ENCODE results near the gene GABRB2.
"Not testable (repeated sequence)": the region's sequence is repeated elsewhere in the genome, so short reads cannot be mapped to it uniquely, and the experiment has no call there.

The GABRB2 gene

GRCh38 chr5:161546470-161547301 lies at the start of gene GABRB2:
Gene GABRB2 (minus strand): TSS chr5:161546725. CDS start chr5:161546643, 82 bp downstream.
- DNase-seq: peak; percentile 32 to 36

GRCh38 chr5:161585798-161586197 lies 39.3 kb upstream of the GABRB2 start:
- no peak for DNase-seq

- no peak for DNase-seq
These were observed 34.1 kb upstream of the GABRB2 start for GRCh38 chr5:161580621-161581020.

GRCh38 chr5:161572914-161573313 lies 26.4 kb upstream of the GABRB2 start:
- no peak for DNase-seq

GRCh38 chr5:161566081-161566480 lies 19.6 kb upstream of the GABRB2 start:
- no peak for DNase-seq

- no peak for DNase-seq
These were observed 15.9 kb upstream of the GABRB2 start for GRCh38 chr5:161562446-161562845.

- DNase-seq: no peak
These were observed 2.6 kb upstream of the GABRB2 start for GRCh38 chr5:161549106-161549505.

- no peak for DNase-seq
These were observed 2.1 kb upstream of the GABRB2 start for GRCh38 chr5:161548487-161549094.

GRCh38 chr5:161547738-161548486 lies 1.4 kb upstream of the GABRB2 start:
- DNase-seq: no peak

- no peak for DNase-seq
These were observed 847 bp upstream of the GABRB2 start for GRCh38 chr5:161547406-161547737.

GRCh38 chr5:161546095-161546469 lies 443 bp downstream of the GABRB2 start:
- DNase-seq: no peak

GRCh38 chr5:161545344-161546094 lies 1.0 kb downstream of the GABRB2 start:
- no peak for DNase-seq

- peak; percentile 35 to 51 for DNase-seq
These were observed 2.2 kb downstream of the GABRB2 start for GRCh38 chr5:161544350-161544765.

GRCh38 chr5:161539016-161539415 lies 7.5 kb downstream of the GABRB2 start:
- DNase-seq: no peak

GRCh38 chr5:161535762-161536161 lies 10.8 kb downstream of the GABRB2 start:
- DNase-seq: peak in 1 of 2 experiments; percentile 3

GRCh38 chr5:161530700-161531099 lies 15.8 kb downstream of the GABRB2 start:
- no peak for DNase-seq

- DNase-seq: no peak
These were observed 32.6 kb downstream of the GABRB2 start for GRCh38 chr5:161513942-161514341.

- DNase-seq: peak in 1 of 2 experiments; percentile 5
These were observed 38.9 kb downstream of the GABRB2 start for GRCh38 chr5:161507591-161507990.

GRCh38 chr5:161505160-161505559 lies 41.4 kb downstream of the GABRB2 start:
- DNase-seq: not testable (repeated sequence)

- no peak for DNase-seq
These were observed 48.0 kb downstream of the GABRB2 start for GRCh38 chr5:161498531-161498930.

GRCh38 chr5:161483721-161484120 lies 62.8 kb downstream of the GABRB2 start:
- no peak for DNase-seq

GRCh38 chr5:161481922-161482321 lies 64.6 kb downstream of the GABRB2 start:
- DNase-seq: no peak
